NCI-H69 (cell line): ENCODE results near the gene KLKB1.
A peak's percentile ranks its signal among the peaks of the same experiment; 100 is the strongest.
"Not testable (repeated sequence)": the region's sequence is repeated elsewhere in the genome, so short reads cannot be mapped to it uniquely, and the experiment has no call there.

Source experiments
- DNase-seq: peaks from one replicate; lab custom pipeline; 2025; lab: John Stamatoyannopoulos, UW

KLKB1 gene

GRCh38 chr4:186265683-186266652, 38.7 kb downstream of the KLKB1 start, which contains the start of gene F11:
Gene F11, plus strand, starts transcription at chr4:186266189. Its CDS starts 948 bp downstream, at chr4:186267137.
- no peak for DNase-seq

DNA sequence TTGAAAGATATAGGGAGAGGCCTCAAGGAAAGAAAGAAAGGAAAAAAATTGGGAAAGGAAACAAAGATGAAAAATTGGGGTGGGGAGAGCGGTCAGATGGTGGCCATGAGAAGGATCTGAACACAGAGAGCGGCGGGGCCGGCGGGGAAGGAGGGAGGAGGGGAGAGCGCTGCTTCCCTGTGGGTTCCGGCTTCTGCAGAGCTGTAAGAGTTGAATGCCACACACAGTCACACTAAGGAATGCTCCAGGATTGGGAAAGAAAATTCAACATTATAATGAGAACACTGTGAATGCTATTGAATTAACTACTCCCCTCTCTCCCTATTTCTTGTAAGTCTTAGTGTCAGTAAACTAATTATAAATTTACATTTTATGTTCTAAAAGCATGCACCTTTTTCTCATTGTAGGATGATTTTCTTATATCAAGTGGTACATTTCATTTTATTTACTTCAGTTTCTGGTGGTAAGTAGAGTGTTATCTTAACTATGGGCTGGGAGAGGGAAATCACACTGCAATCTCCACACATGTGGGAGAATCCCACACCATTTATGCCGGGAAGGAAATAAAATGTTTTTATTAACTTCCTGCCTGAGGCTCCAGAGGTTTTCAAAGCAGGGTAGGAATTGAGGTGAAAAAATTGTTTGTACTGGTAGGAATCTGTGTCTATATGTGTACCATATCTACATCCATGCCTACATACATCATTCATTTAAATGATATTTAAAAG, 39.6 kb downstream of the KLKB1 start:
- no peak for DNase-seq

DNA sequence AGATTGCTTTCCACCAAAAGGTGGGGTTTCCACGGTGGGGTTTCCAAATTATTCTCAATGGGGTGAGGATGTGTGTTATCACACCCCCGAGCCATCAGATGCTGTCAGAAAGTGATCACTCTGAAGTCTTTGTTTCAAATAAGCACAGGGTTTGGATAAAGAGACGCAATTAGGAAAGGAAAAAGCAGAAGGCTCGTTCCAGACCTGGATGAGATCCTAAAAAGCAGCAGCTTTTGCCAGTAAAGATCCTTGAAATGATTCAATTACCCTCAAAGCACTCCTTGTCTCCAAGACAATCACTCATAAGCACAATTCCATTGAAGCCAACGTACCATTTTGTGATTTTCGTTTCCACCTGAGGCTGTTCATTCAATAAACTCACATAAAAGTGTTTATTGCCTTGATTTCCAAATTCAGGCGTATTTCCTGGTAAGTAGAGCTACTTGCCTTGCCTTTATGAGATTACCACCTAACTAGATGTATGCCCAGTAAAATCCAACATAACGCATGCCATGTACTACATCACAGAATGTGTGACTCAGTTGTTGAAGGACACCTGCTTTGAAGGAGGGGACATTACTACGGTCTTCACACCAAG, 43.9 kb downstream of the KLKB1 start:
- no peak for DNase-seq

DNA sequence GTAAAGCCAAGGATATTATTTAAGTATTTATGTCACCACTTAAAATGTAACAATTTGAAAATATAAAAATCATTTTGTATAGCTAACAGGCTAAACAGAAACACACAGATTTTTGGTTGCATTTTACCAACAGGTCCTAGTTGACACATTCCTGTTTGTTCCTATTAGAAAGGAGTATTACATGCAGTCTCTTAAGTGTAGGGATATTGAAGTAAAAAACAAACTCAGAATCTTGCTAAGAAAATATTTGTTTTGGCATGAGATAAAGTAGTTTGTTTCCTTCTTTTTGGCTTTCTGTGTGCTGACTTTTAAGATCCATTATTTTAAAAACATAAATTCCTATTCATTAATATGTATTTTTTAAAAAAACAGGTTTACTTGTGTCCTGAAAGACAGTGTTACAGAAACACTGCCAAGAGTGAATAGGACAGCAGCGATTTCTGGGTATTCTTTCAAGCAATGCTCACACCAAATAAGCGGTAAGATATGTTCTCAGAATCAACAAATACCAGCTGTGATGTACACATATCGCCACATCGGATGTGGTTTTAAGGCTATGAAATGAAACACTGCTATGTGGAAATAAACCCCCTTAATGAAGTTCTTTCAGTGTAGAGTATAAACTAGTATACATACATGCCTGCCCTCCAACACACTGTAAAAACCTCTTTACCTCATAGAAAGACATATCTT, 45.5 kb downstream of the KLKB1 start:
- DNase-seq: no peak

DNA sequence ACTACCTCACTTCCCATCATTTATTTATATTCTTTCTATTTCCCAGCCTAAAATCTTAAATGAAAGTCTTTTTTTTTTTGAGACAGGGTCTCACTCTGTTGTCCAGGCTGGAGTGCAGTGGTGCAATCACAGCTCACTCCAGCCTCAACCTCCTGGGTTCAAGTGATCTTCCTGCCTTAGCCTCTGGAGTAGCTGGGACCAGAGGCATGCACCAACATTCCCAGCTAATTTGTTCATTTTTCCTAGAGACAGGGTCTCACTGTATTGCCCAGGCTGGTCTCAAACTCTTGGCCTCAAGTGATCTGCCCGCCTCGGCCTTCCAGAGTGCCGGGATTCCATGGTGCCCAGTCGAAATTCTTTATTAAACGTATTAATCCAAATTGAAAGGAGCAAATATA, 46.1 kb downstream of the KLKB1 start:
- not testable (repeated sequence) for DNase-seq

- no peak for DNase-seq
Observed at GRCh38 chr4:186283311-186283710, 56.0 kb downstream of the KLKB1 start.

- DNase-seq: no peak
Observed at GRCh38 chr4:186285147-186285546, 57.8 kb downstream of the KLKB1 start.

- no peak for DNase-seq
Observed at GRCh38 chr4:186286581-186286980, 59.3 kb downstream of the KLKB1 start.

DNA sequence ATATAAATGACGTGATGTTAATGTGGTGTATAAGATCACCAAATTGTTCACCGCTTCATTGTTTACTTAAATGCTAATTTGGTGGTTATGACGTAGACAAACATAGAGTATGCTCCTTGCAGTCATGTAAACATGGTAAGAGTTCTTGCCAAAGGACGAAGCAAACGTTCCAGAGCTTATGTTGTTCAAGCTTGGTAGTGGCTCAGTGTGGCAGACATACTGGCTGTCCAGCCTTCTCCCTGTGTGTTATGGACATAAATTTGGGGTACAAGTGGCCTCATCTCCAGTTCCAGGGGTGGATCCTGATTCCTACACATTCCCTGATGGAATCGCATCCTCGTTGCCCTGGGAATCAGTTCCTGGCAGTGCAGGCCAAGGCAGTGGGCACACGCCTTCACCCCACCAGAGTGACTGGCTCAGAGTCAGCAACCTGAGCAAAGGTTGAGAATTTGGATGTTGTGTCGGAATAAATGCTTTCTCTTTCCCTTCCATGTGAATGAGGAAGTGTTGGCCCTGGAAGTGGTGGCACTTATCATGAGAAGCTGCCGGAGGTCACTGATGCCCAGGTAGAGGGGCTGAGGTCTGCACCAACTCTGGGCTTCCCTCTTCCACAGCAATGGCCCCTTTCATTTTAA, 64.1 kb downstream of the KLKB1 start:
- DNase-seq: no peak

- no peak for DNase-seq
Observed at GRCh38 chr4:186294160-186294559, 66.9 kb downstream of the KLKB1 start.

GRCh38 chr4:186296481-186296880, 69.2 kb downstream of the KLKB1 start:
- no peak for DNase-seq

GRCh38 chr4:186297013-186297645, 69.8 kb downstream of the KLKB1 start:
- DNase-seq: peak; percentile 23

DNA sequence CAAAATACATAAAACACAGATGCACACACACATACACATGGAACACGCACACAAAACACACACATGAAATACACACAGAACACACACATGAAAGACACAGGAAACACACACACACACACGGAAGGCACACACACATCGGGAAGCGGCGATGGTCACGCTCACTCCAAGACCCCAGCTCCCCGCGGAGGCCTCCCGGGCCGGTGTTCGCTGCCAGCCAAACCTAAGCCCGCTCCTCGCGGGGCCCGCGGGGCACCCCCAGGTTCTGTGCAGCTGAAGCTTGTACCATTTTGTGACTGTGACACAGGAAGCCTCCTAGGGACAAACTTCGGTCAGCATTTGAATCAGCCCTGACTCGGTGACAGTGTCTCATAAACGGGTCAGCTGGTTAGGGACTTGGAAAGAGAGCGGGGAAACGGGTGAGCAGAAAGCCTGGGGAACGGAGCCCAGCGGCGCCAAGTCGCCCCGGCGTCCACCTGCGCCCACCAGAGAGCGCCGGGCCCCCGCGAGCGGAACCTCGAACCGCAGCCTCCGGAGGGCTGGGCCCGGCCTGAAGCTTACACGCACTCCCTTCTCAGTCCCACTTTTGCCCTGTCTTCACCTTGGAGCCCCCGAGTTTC, 70.8 kb downstream of the KLKB1 start:
- no peak for DNase-seq

GRCh38 chr4:186299291-186299690, 72.0 kb downstream of the KLKB1 start:
- DNase-seq: no peak

- no peak for DNase-seq
Observed at GRCh38 chr4:186300659-186301390, 73.5 kb downstream of the KLKB1 start.

GRCh38 chr4:186304216-186304615, 76.9 kb downstream of the KLKB1 start:
- DNase-seq: peak; percentile 1

- no peak for DNase-seq
Observed at GRCh38 chr4:186304866-186305505, 77.7 kb downstream of the KLKB1 start.

DNA sequence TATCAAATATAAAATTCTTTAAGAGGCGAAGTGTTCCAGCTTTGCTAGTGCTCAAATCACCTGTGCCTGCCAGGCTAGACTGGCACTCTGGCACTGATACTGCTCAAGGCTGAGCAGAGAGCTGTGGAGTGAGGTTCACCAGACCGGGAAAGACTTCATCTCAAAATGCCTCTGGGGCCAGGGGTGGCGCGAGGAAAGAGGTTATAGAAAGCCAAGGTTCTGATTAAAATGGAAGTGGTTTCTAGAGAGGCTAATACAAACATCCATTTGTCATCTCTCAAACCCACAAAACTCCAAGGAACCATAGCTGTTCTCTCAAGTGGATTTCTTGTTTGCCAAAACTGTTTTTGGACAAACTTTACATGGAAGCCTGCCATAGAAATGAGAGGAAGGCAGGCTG, 80.2 kb downstream of the KLKB1 start:
- no peak for DNase-seq

DNA sequence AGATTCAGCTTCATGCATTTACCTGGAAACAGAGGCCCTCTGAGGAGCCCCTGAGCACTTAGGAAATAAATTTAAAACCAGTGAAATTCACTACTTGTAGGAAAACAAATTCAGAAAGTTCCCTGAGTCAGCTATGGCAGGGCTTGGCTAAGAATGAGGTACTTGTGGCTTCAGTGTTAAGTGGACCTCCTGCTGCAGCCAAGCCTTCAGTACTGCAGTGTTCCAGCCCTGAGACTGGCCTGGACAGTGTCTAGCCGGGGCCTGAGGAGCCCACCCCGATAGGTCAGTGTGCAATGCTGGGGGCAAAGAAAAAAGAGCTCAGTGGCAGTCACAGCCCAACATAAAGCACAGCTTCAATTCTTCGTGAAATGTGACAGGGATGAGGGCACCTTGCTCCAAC, 80.6 kb downstream of the KLKB1 start:
- no peak for DNase-seq
